Endothelial cell of umbilical vein (primary cell): ENCODE results near the gene CCNB1IP1.

Source experiments
- MYC ChIP-seq: IDR thresholded peaks from one replicate; pipeline ENCODE4 v1.6.1; 2011; ENCODE audit warnings: mild to moderate bottlenecking, low read depth, low read length
- POLR2A ChIP-seq: IDR thresholded peaks from 2 replicates; pipeline ENCODE4 v1.6.1; 2012; ENCODE audit warnings: low read depth, mild to moderate bottlenecking, control low read depth, low read length
- TF ChIP-seq, protein P1 (sequence below): IDR thresholded peaks from 2 replicates; pipeline ENCODE4 v1.6.1; 2011; ENCODE audit not compliant: insufficient read depth, insufficient read length
- TF ChIP-seq, protein P2 (sequence below), 2 donors: IDR thresholded peaks; 1 replicate in 1 of 2; 2 replicates in 1 of 2; pipeline ENCODE4 v1.5.1; 2011; ENCODE audit warnings: low read length in 2 of 2, mild to moderate bottlenecking in 2 of 2, moderate library complexity in 2 of 2, control low read depth in 1 of 2, inconsistent platforms in 1 of 2, low read depth in 1 of 2; ENCODE audit not compliant: insufficient read depth in 1 of 2; ENCODE audit errors: extremely low read depth in 1 of 2

DNA sequence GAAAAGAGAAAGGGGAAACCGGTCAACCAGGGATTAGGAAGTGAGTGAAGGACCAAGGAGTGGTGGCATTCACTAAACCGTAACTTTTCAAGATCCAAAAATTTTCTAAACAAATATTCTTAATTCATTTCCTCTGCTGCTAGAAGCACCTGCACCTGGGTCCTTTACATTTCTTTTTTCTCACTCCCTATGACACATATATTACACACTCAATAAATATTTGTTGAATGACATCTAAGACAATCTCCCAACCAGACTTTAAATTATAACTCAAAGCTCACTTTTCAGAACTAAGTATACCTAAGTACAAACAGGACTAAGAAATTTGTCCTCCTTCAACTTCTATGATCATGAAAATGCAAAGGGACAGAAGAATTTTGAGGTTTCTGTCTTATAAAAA is 38.4 kb downstream of the CCNB1IP1 start:
- TF ChIP-seq, protein P1, sequence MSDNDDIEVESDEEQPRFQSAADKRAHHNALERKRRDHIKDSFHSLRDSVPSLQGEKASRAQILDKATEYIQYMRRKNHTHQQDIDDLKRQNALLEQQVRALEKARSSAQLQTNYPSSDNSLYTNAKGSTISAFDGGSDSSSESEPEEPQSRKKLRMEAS = no peak
- TF ChIP-seq, protein P2, sequence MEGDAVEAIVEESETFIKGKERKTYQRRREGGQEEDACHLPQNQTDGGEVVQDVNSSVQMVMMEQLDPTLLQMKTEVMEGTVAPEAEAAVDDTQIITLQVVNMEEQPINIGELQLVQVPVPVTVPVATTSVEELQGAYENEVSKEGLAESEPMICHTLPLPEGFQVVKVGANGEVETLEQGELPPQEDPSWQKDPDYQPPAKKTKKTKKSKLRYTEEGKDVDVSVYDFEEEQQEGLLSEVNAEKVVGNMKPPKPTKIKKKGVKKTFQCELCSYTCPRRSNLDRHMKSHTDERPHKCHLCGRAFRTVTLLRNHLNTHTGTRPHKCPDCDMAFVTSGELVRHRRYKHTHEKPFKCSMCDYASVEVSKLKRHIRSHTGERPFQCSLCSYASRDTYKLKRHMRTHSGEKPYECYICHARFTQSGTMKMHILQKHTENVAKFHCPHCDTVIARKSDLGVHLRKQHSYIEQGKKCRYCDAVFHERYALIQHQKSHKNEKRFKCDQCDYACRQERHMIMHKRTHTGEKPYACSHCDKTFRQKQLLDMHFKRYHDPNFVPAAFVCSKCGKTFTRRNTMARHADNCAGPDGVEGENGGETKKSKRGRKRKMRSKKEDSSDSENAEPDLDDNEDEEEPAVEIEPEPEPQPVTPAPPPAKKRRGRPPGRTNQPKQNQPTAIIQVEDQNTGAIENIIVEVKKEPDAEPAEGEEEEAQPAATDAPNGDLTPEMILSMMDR (IDR thresholded peaks at IDR 0.05; ENCODE audit: extremely low read depth in 1 of 2, insufficient read depth in 1 of 2, low read depth in 1 of 2, low read length in 2 of 2) = no peak
- no peak for TF ChIP-seq MYC
- no peak for TF ChIP-seq POLR2A
